Parathyroid adenoma (tissue), 2 donors: ENCODE data around the gene NLGN1.

Experiments
- H2AFZ ChIP-seq: fragments of 300-600 bp; sonication (generic); one replicate; pipeline ENCODE4 v1.7.0; 2017; ENCODE audit warnings: antibody characterized with exemption, mild to moderate bottlenecking
- H3K27ac ChIP-seq: fragments of 300-600 bp; sonication (generic); one replicate; pipeline ENCODE4 v1.7.0; 2017
- H3K27me3 ChIP-seq: fragments of 300-600 bp; sonication (generic); one replicate; pipeline ENCODE4 v1.7.0; 2017; ENCODE audit warnings: low read length; ENCODE audit not compliant: control insufficient read depth, insufficient read depth
- H3K36me3 ChIP-seq: fragments of 300-600 bp; sonication (generic); one replicate; pipeline ENCODE4 v1.7.0; 2017; ENCODE audit warnings: low read length; ENCODE audit not compliant: control insufficient read depth, insufficient read depth
- H3K4me1 ChIP-seq: fragments of 300-600 bp; sonication (generic); one replicate; pipeline ENCODE4 v1.7.0; 2017; ENCODE audit warnings: control low read depth
- H3K4me2 ChIP-seq: fragments of 300-600 bp; sonication (generic); one replicate; pipeline ENCODE4 v1.7.0; 2017; ENCODE audit warnings: low read length
- H3K4me3 ChIP-seq: fragments of 300-600 bp; sonication (generic); one replicate; pipeline ENCODE4 v1.7.0; 2017; ENCODE audit warnings: low read depth, low read length
- H3K79me2 ChIP-seq: fragments of 300-600 bp; sonication (generic); one replicate; pipeline ENCODE4 v1.7.0; 2017; ENCODE audit warnings: control low read depth
- H3K9ac ChIP-seq: fragments of 300-600 bp; sonication (generic); one replicate; pipeline ENCODE4 v1.7.0; 2017; ENCODE audit warnings: mild to moderate bottlenecking
- H3K9me3 ChIP-seq: fragments of 300-600 bp; sonication (generic); one replicate; pipeline ENCODE4 v1.7.0; 2017; ENCODE audit warnings: low read length; ENCODE audit not compliant: control insufficient read depth
- CTCF ChIP-seq: fragments of 300-600 bp; sonication (generic); IDR thresholded peaks from one replicate; pipeline ENCODE4 v1.7.0; 2017; ENCODE audit warnings: antibody characterized with exemption, mild to moderate bottlenecking
- donor health status: primary hyperparathyroidism.

The NLGN1 gene

GRCh38 chr3:173826901-173827609, 429.5 kb downstream of the NLGN1 start:
- H3K4me2 ChIP-seq: no peak overlapping the region
- no peak for TF ChIP-seq CTCF
- H3K9ac ChIP-seq: no peak overlapping the region

GRCh38 chr3:173838644-173839043, 441.1 kb downstream of the NLGN1 start:
- H3K36me3 ChIP-seq: no peaks in the 10 kb centered on the region
- H2AFZ ChIP-seq: no peak overlapping the region
- no peaks in the 10 kb centered on the region for H3K4me1 ChIP-seq
- H3K27me3 ChIP-seq: no peaks in the 10 kb centered on the region
- H3K79me2 ChIP-seq: no peaks in the 10 kb centered on the region
- no peak for TF ChIP-seq CTCF
- no peak overlapping the region for H3K4me2 ChIP-seq
- H3K4me3 ChIP-seq: no peak overlapping the region
- no peak overlapping the region for H3K9ac ChIP-seq
- no peak overlapping the region for H3K27ac ChIP-seq
- no peaks in the 10 kb centered on the region for H3K9me3 ChIP-seq

More at GRCh38 chr3:173826901-173827609, 429.5 kb downstream of the NLGN1 start:
- no peaks in the 10 kb centered on the region for H3K4me1 ChIP-seq
- H3K36me3 ChIP-seq: no peaks in the 10 kb centered on the region
- H3K4me3 ChIP-seq: no peak overlapping the region
- no peak overlapping the region for H2AFZ ChIP-seq
- H3K27me3 ChIP-seq: no peaks in the 10 kb centered on the region
- no peak overlapping the region for H3K27ac ChIP-seq
- H3K9me3 ChIP-seq: no peaks in the 10 kb centered on the region
- H3K79me2 ChIP-seq: no peaks in the 10 kb centered on the region

GRCh38 chr3:173839859-173840258, 442.3 kb downstream of the NLGN1 start:
- no peak overlapping the region for H2AFZ ChIP-seq
- H3K27me3 ChIP-seq: no peaks in the 10 kb centered on the region
- no peak overlapping the region for H3K4me2 ChIP-seq
- H3K9me3 ChIP-seq: no peaks in the 10 kb centered on the region
- no peaks in the 10 kb centered on the region for H3K36me3 ChIP-seq
- no peaks in the 10 kb centered on the region for H3K79me2 ChIP-seq
- no peak overlapping the region for H3K27ac ChIP-seq
- H3K4me1 ChIP-seq: no peaks in the 10 kb centered on the region
- H3K4me3 ChIP-seq: no peak overlapping the region
- H3K9ac ChIP-seq: no peak overlapping the region
- TF ChIP-seq CTCF: no peak

GRCh38 chr3:173841334-173841733, 443.8 kb downstream of the NLGN1 start:
- Histone ChIP-seq H3K9me3 (no peaks in the 10 kb centered on the region), H3K36me3 (no peaks in the 10 kb centered on the region), H2AFZ (no peak overlapping the region), H3K4me3 (no peak overlapping the region), H3K4me1 (no peaks in the 10 kb centered on the region), H3K4me2 (no peak overlapping the region), H3K79me2 (no peaks in the 10 kb centered on the region), H3K27me3 (no peaks in the 10 kb centered on the region), H3K27ac (no peak overlapping the region), H3K9ac (no peak overlapping the region)
- TF ChIP-seq CTCF: no peak

- no peaks in the 10 kb centered on the region for H3K4me1 ChIP-seq
- no peaks in the 10 kb centered on the region for H3K36me3 ChIP-seq
- H3K27ac ChIP-seq: no peak overlapping the region
- no peak overlapping the region for H3K4me2 ChIP-seq
- H3K4me3 ChIP-seq: no peak overlapping the region
- H3K9ac ChIP-seq: no peak overlapping the region
- TF ChIP-seq CTCF: no peak
- no peaks in the 10 kb centered on the region for H3K79me2 ChIP-seq
- H3K9me3 ChIP-seq: no peaks in the 10 kb centered on the region
- no peak overlapping the region for H2AFZ ChIP-seq
- H3K27me3 ChIP-seq: no peaks in the 10 kb centered on the region
Measured at GRCh38 chr3:173843060-173843459, 445.5 kb downstream of the NLGN1 start.
